Mesenteric fat pad (tissue), 1 donor: ENCODE data around the gene BCAR3. TPM values are rescaled to one million over a fixed set of nuclear protein-coding genes. Genes with fewer than 3 reads are reported as not detected.

Experiments used
- DNase-seq: peaks from one replicate; pipeline ENCODE4 v3.0.0-alpha.2; 2020; ENCODE audit warnings: low spot score
- total RNA-seq: library from RNA; stranded (reverse); fragmentation: NEBNext Ultra II Directional; extraction: Animal tissue kit (Norgen Biotek cat#: 25700); gene quantifications from one replicate; pipeline ENCODE4 v1.2.1, GENCODE V29; 2021
- donor health status: DM: yes; HTN: yes; CAD: no.

Gene BCAR3
- total RNA-seq, 1 donor from 2014 or later, result 30.3 TPM

DNA sequence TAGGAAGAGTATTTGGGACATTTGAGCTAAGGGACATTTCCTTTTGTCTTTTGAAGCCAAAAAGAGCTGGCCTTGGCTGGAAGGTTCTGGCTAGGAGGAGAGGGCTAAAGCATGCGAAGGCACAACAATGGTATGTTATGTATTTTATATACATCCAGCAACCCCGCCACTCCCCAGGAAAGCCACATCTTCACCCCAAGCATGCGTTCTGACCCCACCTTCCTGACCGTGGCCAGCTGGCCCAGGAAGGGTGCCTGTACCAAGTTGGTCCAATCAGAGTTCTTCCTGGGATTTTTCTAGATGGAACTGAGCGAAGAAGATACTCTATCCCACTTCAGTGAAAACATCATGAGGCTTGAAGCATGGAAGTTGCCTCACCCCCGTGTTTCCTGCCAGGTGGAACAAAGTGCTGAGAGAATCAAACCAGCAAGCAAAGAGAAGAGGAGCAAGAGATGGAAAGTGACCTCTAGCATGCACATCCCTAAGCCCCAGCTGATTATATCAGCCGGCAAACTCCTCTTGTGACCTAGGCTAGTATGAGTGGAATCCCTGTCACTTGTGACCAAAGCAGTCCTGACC, 82.7 kb downstream of the BCAR3 start:
- peak; percentile 37 for DNase-seq

DNA sequence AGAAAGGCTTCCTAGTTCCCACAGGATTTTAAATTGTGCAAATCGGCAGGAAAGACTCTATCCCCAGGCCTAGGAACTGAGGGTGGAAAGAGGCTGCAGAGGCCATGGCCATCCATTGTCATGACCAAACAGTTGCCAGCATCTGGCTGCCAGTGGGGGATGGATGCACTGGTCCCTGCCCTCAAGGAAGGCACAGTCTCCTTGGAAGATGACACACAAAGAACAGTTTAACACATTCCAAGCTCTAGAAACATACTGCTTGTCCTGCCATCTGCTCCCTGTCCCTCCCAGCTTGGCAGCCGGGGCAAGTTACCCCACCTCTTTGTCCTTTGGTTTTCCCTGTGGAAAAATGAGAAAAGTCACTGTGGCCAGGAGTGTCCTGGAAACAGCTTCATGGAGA, 83.2 kb downstream of the BCAR3 start:
- DNase-seq, result peak; percentile 53

DNA sequence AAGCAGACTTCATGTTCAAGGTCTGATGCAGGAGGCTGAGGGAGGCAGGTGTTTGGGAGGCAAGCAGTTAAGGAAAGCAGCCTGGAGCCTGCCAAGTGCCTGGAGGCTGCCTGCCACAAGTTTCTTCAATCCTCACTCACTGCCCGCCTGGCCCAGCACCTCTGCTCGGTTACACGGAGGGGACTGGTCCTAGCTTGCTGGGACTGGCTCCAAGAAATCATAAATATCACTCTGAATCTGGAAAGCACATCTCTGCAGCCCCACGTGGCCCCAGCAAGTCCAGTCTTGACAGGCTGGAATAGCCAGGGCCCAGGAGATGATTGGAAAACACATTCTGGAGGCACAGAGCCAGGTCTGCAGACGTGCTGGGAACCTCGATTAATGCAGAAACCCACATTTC, 83.9 kb downstream of the BCAR3 start:
- DNase-seq, result peak; percentile 35

DNA sequence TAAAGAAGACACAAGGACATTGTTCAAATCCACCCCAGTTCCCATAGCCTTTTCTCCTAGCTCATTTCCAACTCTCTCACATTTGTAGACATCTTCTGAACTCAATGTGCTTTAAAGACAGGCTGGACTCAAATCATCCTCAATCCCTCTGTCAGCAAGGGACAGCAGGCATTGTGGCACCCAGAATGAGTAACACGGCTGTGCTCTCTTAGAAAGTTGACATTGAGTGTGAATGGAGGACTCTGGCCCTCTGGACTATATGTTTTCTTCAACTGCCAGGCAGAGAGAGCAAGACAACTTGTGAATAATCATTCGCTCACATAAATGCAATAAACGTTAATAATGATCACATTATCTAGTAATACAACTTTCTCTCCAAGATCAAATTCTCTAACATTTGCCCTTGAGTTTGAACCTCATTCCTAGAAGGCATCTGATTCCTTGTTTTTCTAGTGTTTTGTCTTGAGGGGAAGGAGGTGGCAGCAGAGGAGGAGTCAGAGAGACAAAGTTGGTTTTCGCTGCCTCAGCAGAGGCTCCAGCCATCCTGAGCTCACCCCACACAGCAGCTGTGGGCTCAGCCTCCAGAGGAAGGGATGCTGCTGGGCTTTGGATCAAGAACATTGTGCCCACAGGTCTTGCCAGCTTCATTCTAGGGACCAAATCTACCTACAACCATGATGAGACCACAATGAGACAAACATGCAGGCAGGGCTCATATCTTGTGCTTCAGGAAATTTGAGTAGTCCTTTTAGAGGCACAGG, 85.1 kb downstream of the BCAR3 start:
- peak; percentile 39 for DNase-seq

DNA sequence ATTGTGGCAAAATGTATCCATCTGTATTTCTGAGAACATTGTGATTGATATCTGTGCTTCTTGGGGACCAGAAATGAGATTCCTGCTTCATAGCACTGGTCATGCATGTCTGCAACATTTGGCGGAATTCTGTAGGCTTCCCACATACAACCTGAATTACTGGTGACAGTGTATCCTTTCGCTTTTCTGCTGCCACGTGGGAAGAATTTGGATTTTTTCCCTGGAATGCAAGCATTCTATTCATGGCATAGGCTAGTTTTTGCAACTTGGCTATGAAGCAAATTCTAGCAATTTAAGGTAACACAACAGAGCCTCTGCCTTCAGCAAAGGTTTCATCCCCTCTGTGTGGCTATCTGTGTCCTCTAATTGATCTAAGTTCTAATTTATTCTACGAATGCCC, 85.9 kb downstream of the BCAR3 start:
- no peak for DNase-seq

DNA sequence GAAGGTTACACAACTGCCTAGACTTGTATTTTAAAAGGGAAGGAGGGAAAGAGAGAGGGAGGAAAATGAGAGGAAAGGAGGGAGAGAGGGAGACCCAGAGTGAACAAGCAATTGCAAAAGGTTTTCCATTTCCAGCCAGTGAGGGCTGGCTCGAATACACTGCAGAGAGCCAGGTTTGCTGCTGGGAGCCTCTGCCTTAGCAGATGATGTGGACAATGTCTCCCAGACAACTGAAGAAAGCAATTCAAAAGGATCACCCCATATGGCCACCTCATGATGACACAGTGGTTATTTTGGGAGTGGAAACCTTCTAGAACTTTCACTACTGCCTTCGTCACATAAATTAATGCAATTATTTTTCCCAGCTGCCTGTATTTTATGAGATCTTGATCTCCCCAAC, 86.4 kb downstream of the BCAR3 start:
- peak; percentile 69 for DNase-seq

DNA sequence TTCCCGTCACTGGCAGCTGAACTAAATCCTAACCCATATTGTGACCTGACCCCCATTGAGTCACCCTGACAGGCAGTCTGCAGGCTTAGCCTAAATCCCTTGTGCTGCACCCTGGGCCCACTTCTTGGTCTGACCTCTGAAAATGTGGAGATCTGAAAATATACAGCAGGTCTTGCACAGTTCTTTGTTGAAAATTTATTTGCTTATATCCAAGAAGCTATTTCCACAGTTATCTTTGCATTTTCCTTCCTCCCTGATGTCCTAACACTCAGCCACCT, 87.1 kb downstream of the BCAR3 start:
- no peak for DNase-seq

DNA sequence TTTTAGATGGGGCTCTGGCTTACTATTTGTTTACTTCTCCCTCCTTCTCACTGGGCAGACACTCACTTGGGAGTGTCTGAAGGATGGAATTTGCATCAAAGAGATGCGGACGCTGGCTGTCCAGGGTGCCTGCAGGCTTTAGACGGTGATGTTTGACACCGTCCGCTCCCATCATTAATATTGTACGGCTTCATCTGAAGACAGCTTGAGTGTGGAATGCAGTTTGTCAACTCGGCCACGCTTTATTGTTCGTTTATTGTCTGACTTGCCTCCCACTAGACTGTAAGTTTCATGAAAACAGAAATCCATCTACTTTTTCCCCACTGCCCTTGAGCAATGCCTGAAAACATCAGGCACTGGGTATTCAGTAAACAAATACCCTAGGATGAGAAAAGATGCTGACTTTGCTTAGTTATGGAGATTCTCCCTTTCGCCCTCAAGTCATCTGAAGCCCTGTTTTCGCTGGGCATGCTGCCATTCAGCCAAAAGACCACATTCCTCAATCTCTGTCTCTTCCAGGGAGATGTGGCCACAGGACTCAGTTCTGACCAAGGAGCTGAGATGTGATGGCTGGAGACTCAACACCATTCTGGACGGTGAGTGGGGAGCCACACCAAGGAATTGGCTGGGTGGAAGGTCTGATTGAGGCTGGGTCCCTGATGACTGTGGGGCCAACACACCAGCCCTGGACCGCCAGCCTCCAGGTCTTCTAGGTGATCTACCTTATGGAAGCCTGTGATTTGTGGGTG, 87.6 kb downstream of the BCAR3 start:
- peak; percentile 82 for DNase-seq

DNA sequence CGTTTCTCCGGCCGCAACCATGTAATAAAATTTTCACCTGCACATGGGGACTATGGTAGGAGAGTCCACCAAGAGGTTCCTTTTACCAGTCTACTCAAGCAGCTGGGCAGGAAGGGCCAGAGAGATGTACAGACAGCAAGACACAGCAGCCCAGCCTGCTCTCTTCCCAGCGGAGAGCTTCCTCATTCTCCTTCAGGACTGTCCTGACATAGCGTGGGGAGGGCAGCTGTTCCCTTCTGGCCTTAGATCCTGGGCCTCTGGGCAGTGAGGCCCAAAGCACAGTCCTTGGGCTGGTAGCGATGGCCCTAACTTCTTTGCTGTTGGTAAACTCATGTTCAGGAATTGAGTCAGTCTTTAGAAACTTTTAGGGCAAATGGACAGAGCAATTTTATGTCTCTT, 89.1 kb downstream of the BCAR3 start:
- DNase-seq, result peak; percentile 73

DNA sequence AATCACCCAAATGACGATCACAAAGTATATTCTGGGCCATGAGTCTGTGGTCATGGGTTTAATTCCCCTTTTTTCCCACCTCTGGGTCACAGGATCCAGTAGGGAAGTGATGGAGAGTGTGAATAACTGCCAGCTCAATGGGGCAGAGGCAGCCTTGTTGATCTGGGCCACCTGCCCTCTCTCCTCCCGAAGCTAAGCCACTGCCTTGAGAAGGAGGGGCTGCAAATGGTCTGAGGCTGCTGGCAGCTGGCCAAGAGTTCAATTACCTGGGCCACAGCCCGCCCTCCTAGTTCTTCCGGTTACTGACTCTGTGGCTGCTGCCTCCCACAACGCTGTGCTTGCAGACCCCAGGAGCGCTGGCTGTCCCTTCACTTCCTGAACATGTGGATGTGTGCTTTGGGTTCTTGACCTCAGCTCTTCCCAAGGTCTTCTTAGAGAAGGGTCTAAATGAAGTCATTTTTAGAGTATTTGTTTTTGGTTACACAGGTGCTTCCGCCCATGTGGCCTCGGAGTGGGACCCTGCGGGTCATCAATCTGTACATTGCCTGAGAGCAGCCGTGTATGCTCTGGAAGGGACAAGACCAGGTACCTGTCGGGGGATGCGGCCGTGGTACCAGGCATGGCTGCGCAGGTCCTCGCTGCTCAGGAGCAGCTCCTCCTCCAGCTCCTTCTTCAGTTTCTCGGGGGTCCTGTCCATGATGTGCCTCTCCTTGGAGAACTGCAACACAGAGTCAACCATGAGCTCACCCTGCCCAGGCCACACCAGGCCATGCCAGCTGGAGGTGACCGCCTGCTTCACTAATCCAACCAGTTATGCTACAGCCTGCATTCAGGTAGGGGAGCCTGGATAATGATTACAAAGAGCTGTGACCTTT, 89.7 kb downstream of the BCAR3 start:
- peak; percentile 88 for DNase-seq

DNA sequence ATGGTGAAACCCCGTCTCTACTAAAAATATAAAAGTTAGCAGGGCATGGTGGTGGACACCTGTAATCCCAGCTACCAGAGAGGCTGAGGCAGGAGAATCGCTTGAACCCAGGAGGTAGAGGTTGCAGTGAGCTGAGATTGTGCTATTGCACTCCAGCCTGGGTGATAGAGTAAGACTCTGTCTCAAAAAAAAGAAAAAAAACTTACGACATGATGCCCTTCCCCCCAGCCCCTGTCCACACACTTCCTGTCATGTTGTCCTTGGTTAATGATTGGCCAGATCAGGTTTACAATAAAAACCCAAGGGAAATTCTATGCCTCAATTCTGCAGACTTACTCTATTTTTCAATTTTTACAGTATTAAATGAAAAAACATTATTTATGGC, 90.4 kb downstream of the BCAR3 start:
- peak; percentile 1 for DNase-seq

DNA sequence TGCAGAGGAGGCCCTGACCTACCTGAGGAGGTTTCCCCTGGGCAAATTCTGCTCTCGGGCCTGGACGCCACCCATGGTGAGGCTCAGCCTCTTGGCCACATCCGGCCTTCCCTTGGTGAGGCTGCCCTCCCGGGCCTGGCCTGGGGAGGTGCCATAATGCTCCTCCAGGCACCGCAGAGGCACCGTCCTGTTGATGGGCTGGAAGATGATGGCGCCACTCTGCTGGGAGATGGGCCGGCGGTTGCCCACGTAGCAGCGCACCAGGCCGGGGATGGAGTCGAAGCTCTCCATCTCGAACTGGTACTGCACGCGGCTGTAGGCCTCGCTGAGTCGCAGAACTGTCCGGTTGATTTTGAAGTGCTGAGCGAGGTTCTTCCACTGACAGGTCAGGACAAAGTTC, 92.7 kb downstream of the BCAR3 start:
- peak; percentile 72 for DNase-seq

DNA sequence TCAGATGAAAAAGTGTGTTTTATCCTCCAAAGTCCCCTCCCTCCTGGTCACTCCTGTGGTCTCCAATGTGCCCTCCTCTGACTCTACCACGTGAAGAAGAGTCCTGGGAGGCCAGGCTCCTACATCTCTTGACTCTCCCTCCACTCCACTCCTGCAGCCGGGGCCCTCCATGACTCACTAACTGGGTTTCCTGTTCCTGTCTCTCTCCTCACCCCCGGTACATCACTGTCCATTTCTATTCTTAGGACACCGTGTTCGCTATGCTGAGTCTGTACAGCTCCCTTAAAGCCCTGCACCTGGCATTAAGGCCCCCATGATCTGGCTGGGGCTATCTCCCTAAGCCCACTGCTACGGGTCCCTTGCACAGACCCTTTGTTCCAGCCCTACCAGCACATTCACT, 93.4 kb downstream of the BCAR3 start:
- peak; percentile 51 for DNase-seq

DNA sequence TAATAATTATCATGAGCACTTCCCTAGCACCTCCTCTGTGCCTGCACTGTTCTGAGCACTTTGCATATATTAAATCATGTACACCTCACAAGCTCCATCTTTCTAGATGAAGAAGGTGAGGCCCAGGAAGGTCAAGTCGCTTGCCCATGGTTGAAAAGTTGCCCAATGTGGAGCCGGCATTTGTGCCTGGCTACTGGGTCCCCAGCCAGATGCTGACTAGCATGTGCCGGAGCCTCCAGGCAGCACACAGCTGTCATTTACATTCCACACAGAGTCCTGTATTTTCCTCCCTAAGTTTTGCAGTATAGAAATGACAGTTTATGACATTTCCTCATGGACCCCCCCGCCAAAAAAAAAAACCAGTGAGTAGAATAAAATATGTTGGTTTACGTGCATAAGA, 94.3 kb downstream of the BCAR3 start:
- peak; percentile 45 for DNase-seq

DNA sequence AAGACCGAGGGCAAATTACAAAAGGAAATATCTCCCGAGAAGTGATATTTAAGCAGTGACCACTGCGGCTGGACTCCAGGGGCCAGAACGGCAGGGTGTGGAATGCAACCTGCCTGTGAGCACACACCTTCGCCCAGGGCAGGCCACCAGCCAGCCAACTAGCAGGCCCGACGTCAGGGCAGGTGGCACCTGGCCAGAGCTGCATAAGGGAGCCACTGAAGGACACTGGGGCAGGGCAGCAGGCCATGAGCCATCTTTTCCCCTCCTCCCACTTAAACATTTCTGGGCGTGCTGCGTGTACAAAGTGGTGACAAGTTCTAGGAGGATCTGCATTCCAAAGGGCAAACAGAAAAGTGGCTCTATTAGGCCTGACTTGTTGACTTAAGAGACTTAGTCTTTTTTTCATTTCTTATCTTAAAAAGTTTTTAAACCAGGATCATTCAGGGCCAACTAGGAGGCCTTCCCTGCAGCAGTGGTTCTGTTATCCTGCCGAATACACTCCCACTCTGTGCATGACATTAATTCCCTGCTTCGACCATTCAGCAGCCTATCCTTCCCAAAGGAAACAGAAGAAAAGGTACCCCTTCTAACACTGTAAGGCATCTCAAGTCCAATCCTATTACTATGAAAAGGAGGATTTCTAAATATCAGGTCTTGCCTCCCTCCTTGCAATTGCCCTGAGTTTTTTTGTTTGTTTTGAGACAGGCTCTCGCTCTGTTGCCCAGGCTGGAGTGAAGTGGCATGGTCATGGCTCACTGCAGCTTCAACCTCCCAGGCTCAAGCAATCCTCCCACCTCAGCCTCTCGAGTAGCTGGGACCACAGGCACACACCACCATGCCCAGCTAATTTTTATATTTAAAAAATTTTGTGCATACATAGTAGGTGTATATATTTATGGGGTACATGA, 96.3 kb downstream of the BCAR3 start:
- DNase-seq, result peak; percentile 91

DNA sequence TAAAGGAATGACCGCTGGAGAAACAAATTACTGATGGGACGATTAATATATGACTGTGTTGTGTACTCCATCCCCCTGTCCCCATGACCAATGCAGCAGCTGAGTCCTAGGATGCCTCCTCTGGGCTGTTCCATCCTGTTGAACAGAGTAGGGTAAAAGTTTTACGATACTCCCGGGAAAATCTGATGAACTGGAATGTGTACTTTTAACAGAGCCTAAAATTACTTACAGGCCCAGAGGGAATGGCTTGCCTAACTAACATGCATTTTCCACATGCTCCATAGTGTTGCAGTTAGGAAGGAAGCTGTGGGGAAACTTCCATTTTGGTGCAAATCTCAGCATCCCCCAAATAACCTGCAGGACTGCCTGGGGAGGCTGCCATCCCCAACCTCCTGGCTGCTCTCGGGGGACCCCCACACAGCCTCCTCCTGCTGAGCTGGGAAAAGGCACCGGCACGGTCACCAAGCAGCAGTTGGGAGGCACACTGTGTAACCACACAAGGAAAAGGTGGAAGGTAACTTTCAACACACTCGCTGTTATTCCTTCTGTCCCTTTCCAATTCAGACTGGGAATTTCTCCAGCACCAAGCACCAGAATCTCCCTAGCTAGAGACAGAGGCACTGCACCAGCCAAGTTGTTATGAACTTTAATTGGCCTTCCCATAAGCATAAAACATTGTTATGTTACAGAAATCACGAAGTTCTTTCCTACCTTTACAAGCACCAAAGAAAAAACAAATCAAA, 97.2 kb downstream of the BCAR3 start:
- DNase-seq, result peak; percentile 37

DNA sequence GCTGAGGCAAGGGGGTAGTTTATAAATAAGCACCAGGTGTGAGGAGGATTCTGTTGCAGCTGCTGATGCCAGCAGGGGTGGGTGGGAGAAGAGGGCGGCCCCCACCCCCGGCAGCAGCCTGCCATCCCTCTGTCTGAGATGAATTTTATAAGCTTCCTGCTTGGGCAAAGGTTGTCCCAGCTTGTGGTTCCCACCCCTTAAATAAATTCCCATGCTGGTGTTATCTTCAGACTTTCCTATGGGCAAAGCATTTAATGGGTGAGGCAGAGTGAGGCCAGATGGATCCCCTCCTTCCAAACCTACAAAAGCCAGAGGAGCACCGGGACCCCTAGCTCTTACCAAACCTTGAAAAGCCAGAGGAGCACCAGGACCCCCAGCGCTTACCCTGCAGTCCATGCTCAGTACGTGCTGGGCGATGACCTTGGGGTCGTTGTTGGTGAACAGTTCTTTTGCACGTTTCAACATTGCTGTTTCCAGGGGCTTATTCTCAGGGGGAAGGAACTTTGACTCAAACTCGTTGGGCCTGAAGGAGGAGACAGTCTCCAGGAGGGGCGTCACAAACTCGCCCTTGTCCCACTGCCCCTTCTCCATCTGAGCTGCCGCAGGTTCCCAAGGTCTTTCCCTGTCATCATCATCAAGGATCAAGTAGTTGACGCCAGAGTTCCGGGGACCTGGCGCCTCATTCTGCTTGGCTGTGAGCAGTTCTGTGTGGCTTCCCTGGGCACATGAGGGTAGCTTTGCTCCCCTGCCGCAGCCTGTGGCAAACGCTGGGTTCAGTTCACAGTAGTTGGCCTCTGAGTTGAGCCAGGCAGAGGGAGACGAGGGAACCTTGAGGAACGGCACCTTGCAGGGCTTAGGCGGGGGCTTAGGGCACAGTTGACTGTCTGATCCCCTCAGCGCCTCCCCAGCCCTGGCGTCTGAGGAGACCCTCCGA, 99.5 kb downstream of the BCAR3 start:
- DNase-seq, result peak; percentile 78

DNA sequence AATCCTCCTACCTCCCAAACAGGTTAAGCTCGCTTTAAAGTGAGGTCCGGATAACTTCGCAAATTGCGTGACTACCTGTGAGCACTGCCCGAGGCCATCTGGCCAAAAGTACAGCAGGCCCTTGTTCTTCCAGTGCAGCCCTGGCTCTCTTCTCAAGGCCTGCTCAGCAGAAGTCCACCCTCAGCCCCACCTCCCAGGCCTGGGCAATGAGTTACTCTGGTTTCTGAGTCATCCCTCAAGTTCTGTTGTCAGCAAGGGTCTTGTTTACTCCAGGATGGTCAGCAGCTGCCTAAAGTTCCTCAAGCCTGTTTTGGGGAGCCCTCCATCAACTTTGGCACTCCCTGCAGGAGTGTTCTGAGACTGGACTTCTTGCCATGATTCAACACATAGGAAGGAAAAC, 101.7 kb downstream of the BCAR3 start:
- DNase-seq, result peak; percentile 84
